ENCODE data around the gene CALCR. TPM values are rescaled to one million over a fixed set of nuclear protein-coding genes. Genes with fewer than 3 reads are reported as not detected.

CALCR gene
- total and polyA plus RNA-seq, 9 of the 15 experiments (the other 6 are each of a cell fraction or from before 2014, with no cell fraction given): 0.04 to 0.14 (median 0.09) TPM; not detected in 3

GRCh38 chr7:93399642-93400041, 174.9 kb downstream of the CALCR start (continued):
- TF ChIP-seq ZBTB40 (IDR thresholded peaks at IDR 0.05): no peak
- no peak for TF ChIP-seq ZBTB40 (CRISPR knock-in tag; IDR thresholded peaks at IDR 0.05)

Data from K562 (cell line).